ENCODE results near the gene HIPK3.

- TF ChIP-seq POLR2A (IDR thresholded peaks at IDR 0.05): no peak
- peak; percentile 15 to 70 (median 52) for TF ChIP-seq CTCF (IDR thresholded peaks at IDR 0.05)
- no peak for TF ChIP-seq EP300 (IDR thresholded peaks at IDR 0.05)
Observed at GRCh38 chr11:33329705-33330329, 72.6 kb downstream of the HIPK3 start.
